H9 (cell line): ENCODE results near the gene POLR3H. TPM values are rescaled to one million over a fixed set of nuclear protein-coding genes. Genes with fewer than 3 reads are reported as not detected.

Source experiments
- DNase-seq: peaks from one replicate; pipeline ENCODE4 v3.0.0-alpha.2; 2017
- H2AFZ ChIP-seq: one replicate; pipeline ENCODE4 v1.6.1; 2013; ENCODE audit warnings: mild to moderate bottlenecking, low read length, control low read depth, moderate library complexity
- H2AK5ac ChIP-seq: 2 replicates; pipeline ENCODE4 v1.6.1; 2013; ENCODE audit warnings: low read length, control low read depth, mixed read lengths; ENCODE audit not compliant: insufficient read length
- H2BK120ac ChIP-seq: one replicate; pipeline ENCODE4 v1.6.1; 2013; ENCODE audit warnings: low read depth, mild to moderate bottlenecking, low read length, control low read depth, inconsistent platforms; ENCODE audit not compliant: poor library complexity, severe bottlenecking
- H2BK12ac ChIP-seq: 2 replicates; pipeline ENCODE4 v1.6.1; 2013; ENCODE audit warnings: low read length, control low read depth, mixed read lengths, low read depth; ENCODE audit not compliant: insufficient read length
- H2BK15ac ChIP-seq: 2 replicates; pipeline ENCODE4 v1.6.1; 2013; ENCODE audit warnings: low read depth, low read length, control low read depth
- H2BK20ac ChIP-seq: one replicate; pipeline ENCODE4 v1.6.1; 2013; ENCODE audit warnings: low read depth, mild to moderate bottlenecking, low read length, control low read depth, inconsistent platforms; ENCODE audit not compliant: poor library complexity, severe bottlenecking
- H2BK5ac ChIP-seq: 2 replicates; pipeline ENCODE4 v1.6.1; 2013; ENCODE audit warnings: low read length, control low read depth, mixed read lengths; ENCODE audit not compliant: insufficient read length
- H3K14ac ChIP-seq: 2 replicates; pipeline ENCODE4 v1.6.1; 2013; ENCODE audit warnings: low read length, control low read depth; ENCODE audit not compliant: insufficient read depth
- H3K18ac ChIP-seq: 2 replicates; pipeline ENCODE4 v1.6.1; 2013; ENCODE audit warnings: low read depth, mild to moderate bottlenecking, mixed read lengths, low read length, control low read depth; ENCODE audit not compliant: insufficient read length
- H3K23ac ChIP-seq: 2 replicates; pipeline ENCODE4 v1.6.1; 2013; ENCODE audit warnings: low read length, control low read depth, mixed read lengths, low read depth; ENCODE audit not compliant: insufficient read length
- H3K23me2 ChIP-seq: 2 replicates; pipeline ENCODE4 v1.6.1; 2013; ENCODE audit warnings: low read depth, mild to moderate bottlenecking, mixed read lengths, low read length, control low read depth; ENCODE audit not compliant: insufficient read length, poor library complexity, severe bottlenecking
- H3K27ac ChIP-seq: 2 replicates; pipeline ENCODE4 v1.5.1; 2013; ENCODE audit warnings: low read length, control low read depth, mixed read lengths, low read depth; ENCODE audit not compliant: insufficient read length
- H3K27me3 ChIP-seq: 2 replicates; pipeline ENCODE4 v1.6.1; 2013; ENCODE audit warnings: low read length, control low read depth, inconsistent platforms; ENCODE audit not compliant: insufficient read depth
- H3K4ac ChIP-seq: 2 replicates; pipeline ENCODE4 v1.6.1; 2013; ENCODE audit warnings: low read depth, mild to moderate bottlenecking, control low read depth, inconsistent platforms, low read length, moderate library complexity
- H3K4me1 ChIP-seq: 2 replicates; pipeline ENCODE4 v1.6.1; 2013; ENCODE audit warnings: low read length, control low read depth, inconsistent platforms; ENCODE audit not compliant: insufficient read depth
- H3K4me2 ChIP-seq: 2 replicates; pipeline ENCODE4 v1.6.1; 2013; ENCODE audit warnings: low read length, control low read depth, mixed read lengths; ENCODE audit not compliant: insufficient read length, insufficient read depth
- H3K56ac ChIP-seq: 2 replicates; pipeline ENCODE4 v1.6.1; 2013; ENCODE audit warnings: low read depth, mild to moderate bottlenecking, mixed read lengths, low read length, control low read depth; ENCODE audit not compliant: insufficient read length
- H3K79me1 ChIP-seq: 2 replicates; pipeline ENCODE4 v1.6.1; 2013; ENCODE audit warnings: low read depth, mild to moderate bottlenecking, moderate library complexity, low read length, control low read depth, inconsistent platforms; ENCODE audit not compliant: insufficient read depth, poor library complexity, severe bottlenecking
- H3K79me2 ChIP-seq: 2 replicates; pipeline ENCODE4 v1.6.1; 2013; ENCODE audit warnings: low read length, control low read depth, inconsistent platforms; ENCODE audit not compliant: insufficient read depth
- H3K9ac ChIP-seq: 2 replicates; pipeline ENCODE4 v1.6.1; 2013; ENCODE audit warnings: low read length, control low read depth, mixed read lengths; ENCODE audit not compliant: insufficient read length; ENCODE audit errors: extremely low read depth
- H3K9me3 ChIP-seq: one replicate; pipeline ENCODE4 v1.6.1; 2013; ENCODE audit warnings: low read depth, low read length, inconsistent platforms; ENCODE audit not compliant: control insufficient read depth
- H3T11ph ChIP-seq: one replicate; pipeline ENCODE4 v1.6.1; 2013; ENCODE audit warnings: mild to moderate bottlenecking, low read length, control low read depth, inconsistent platforms
- H4K20me1 ChIP-seq: one replicate; pipeline ENCODE4 v1.6.1; 2013; ENCODE audit not compliant: control insufficient read depth, insufficient read length, insufficient read depth
- H4K5ac ChIP-seq: 2 replicates; pipeline ENCODE4 v1.6.1; 2013; ENCODE audit warnings: low read depth, mild to moderate bottlenecking, mixed read lengths, low read length, control low read depth; ENCODE audit not compliant: insufficient read length
- H4K8ac ChIP-seq: replicated peaks from 2 replicates; pipeline ENCODE4 v1.6.1; 2013; ENCODE audit warnings: low read length, control low read depth, mixed read lengths, low read depth; ENCODE audit not compliant: insufficient read length
- H4K91ac ChIP-seq: 2 replicates; pipeline ENCODE4 v1.6.1; 2013; ENCODE audit warnings: low read depth, mild to moderate bottlenecking, moderate library complexity, mixed read lengths, low read length, control low read depth; ENCODE audit not compliant: insufficient read length
- H3K27ac Mint-ChIP-seq, 3 experiments: 2 replicates in 2 of 3; 3 replicates in 1 of 3; pipeline ENCODE4 v1.8.0; 2020 to 2021; ENCODE audit warnings: mixed read lengths in 3 of 3, mild to moderate bottlenecking in 1 of 3, moderate library complexity in 1 of 3
- H3K27me3 Mint-ChIP-seq: 2 replicates; pipeline ENCODE4 v1.8.0; 2021; ENCODE audit warnings: low read depth, mild to moderate bottlenecking, moderate library complexity, mixed read lengths
- H3K36me3 Mint-ChIP-seq, 3 experiments: 2 replicates in 2 of 3; 3 replicates in 1 of 3; pipeline ENCODE4 v1.8.0; 2020 to 2021; ENCODE audit warnings: low read depth in 3 of 3, mixed read lengths in 3 of 3; ENCODE audit not compliant: insufficient read depth in 1 of 3
- H3K4me1 Mint-ChIP-seq, 2 experiments: 2 replicates each; pipeline ENCODE4 v1.8.0; 2020; ENCODE audit warnings: mixed read lengths in 2 of 2
- H3K4me3 Mint-ChIP-seq, 2 experiments: 2 replicates in 1 of 2; 3 replicates in 1 of 2; pipeline ENCODE4 v1.8.0; 2020 to 2021; ENCODE audit warnings: mild to moderate bottlenecking in 2 of 2, mixed read lengths in 2 of 2, moderate library complexity in 1 of 2
- H3K9me3 Mint-ChIP-seq, 2 experiments: 2 replicates in 1 of 2; 3 replicates in 1 of 2; pipeline ENCODE4 v1.8.0; 2020; ENCODE audit warnings: mild to moderate bottlenecking in 2 of 2, mixed read lengths in 2 of 2, moderate library complexity in 1 of 2
- CTCF ChIP-seq: fragments of 200-600 bp; sonication (generic); conservative IDR thresholded peaks from 3 replicates; pipeline ENCODE4 v1.8.0; 2021; ENCODE audit warnings: antibody characterized with exemption, mild to moderate bottlenecking
- WGBS: extraction: QIAGEN DNeasy Blood & Tissue Kit; methylation state at CpG from one replicate; pipeline ENCODE4 v1.1.7; 2013; ENCODE audit warnings: missing lambda C conversion rate, low lambda C conversion rate, mixed read lengths; ENCODE audit not compliant: insufficient read length; ENCODE audit errors: extremely low coverage; 5-methylcytosine and 5-hydroxymethylcytosine counted together
- total RNA-seq: library from RNA; stranded (reverse); gene quantifications from 2 replicates; pipeline ENCODE4 v1.2.1, GENCODE V29; 2021

POLR3H gene
- total RNA-seq, 1 experiment from 2014 or later, result 68.2 TPM

- Histone ChIP-seq H4K20me1 (no peaks in the 10 kb centered on the region), H3K56ac (no peak overlapping the region), H3K4me2 (no peak overlapping the region), H3K79me1 (no peaks in the 10 kb centered on the region), H3K4ac (no peak overlapping the region), H3K23me2 (no peaks in the 10 kb centered on the region), H3T11ph (no peak overlapping the region), H3K9ac (no peak overlapping the region), H2BK15ac (no peak overlapping the region), H3K14ac (no peak overlapping the region), H2BK120ac (no peak overlapping the region), H3K27ac (no peak overlapping the region), H2AK5ac (no peak overlapping the region), H3K23ac (no peak overlapping the region), H2BK20ac (no peak overlapping the region), H3K4me1 (no peaks in the 10 kb centered on the region), H4K8ac (no peak overlapping the region), H4K91ac (no peak overlapping the region), H3K27me3 (no peaks in the 10 kb centered on the region), H2AFZ (no peak overlapping the region), H4K5ac (no peak overlapping the region), H3K18ac (no peak overlapping the region), H2BK12ac (no peak overlapping the region), H3K79me2 (peaks cover 1% of the 10 kb centered on the region; the same call in 1 of the 2 replicates), H2BK5ac (no peak overlapping the region), H3K9me3 (no peaks in the 10 kb centered on the region)
- Mint-ChIP-seq H3K9me3 (no peaks in the 10 kb centered on the region), H3K4me3 (peak overlapping the region in 1 of 2 experiments; percentile 41; a peak in 1 of 5 replicates), H3K4me1 (peaks cover 8 to 14% of the 10 kb centered on the region in 2 experiments), H3K27me3 (no peaks in the 10 kb centered on the region), H3K36me3 (peaks cover 12 to 69% (median 25%) of the 10 kb centered on the region in 3 experiments; a peak in 6 of 7 replicates), H3K27ac (peak overlapping the region in 1 of 3 experiments; percentile 80; a peak in 3 of 7 replicates)
- WGBS, result no CpG with 5 or more reads among the region's 5 CpGs
- TF ChIP-seq CTCF, result peak; percentile 54; the same call in 2 of the 3 replicates
- peak; percentile 67 for DNase-seq
Measured at GRCh38 chr22:41535244-41535643, 9.0 kb downstream of the POLR3H start.
